Measurements from ENCODE around the gene TRPM3. TPM values are rescaled to one million over a fixed set of nuclear protein-coding genes. Genes with fewer than 3 reads are reported as not detected.

Gene TRPM3
- total RNA-seq, 1 experiment from 2014 or later: not detected

DNA sequence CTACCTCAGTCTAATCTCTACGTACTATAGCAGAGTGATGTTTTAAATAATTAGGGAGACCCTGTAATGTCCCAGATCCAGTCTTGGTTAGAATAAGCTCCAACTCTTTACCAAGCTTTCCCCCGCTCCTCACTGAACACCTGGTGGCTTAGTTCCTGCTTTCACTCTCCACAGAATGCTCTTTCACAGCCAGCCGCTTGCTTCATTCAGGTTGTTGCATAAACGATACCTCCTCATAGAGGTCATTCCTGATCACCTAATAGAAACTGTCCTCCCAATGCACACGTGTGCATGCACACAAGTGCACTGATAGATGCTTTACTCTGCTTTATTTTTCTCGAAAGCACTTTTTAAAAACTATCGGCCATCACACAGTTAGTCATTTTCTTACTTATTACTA, 298.1 kb downstream of the TRPM3 start:
- no peak for DNase-seq (ENCODE audit: low read depth)

DNA sequence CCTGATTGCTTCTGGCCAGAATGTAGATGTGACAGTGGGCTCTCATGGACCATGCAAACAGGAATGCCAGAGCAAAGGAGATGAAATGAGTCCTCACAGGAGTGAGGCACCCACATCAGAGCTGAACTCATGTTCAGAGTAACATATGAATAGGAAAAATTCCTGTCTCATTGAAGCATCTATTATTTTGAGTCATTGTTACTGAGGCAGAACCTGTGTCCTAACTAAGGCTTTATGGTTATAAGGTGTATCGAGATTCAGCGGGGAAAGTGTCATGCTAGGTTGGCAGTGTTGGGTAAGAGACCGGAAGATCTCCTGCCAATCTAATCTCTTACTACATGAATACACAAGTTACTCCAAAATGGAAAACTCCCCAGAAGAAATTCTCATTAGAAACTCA, 304.1 kb downstream of the TRPM3 start:
- no peak for DNase-seq (ENCODE audit: low read depth)

DNA sequence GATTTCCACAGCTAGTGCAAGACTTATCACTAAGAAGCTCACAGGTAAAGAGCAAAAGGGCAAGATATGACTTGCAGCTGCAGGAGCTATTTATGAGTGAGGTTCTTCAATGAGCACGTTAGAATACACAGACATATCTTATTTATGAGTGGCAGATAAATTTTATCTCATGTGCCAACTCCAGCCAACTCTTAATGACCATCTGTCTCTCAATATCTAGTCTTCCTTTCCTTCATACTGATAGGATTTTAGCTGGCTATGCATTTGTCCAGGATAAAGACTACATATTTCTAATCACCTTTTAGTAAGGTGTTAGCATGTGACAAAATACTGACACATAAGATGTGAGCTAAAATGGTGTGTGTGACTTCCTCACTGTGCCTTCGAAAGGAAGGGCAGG, 304.5 kb downstream of the TRPM3 start:
- DNase-seq (ENCODE audit: low read depth): no peak

DNA sequence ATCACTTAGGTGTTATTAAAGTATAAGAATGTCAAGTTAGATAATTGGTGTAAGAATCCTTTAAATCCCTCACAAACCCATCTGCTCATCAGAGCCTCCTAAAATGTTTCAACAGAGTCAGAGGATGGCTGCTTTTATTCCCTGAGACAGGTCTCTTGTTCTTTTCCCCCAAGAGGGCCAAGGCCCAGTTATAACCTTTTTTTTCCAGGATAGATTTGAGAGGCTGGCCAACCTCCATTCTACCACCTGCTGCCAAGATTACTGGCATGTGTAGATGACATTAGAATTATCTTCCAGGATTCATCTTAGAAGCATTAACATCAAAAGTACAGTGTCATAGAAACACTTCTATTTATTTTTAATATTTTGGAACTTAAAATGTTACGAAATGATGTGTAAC, 305.1 kb downstream of the TRPM3 start:
- no peak for DNase-seq (ENCODE audit: low read depth)

DNA sequence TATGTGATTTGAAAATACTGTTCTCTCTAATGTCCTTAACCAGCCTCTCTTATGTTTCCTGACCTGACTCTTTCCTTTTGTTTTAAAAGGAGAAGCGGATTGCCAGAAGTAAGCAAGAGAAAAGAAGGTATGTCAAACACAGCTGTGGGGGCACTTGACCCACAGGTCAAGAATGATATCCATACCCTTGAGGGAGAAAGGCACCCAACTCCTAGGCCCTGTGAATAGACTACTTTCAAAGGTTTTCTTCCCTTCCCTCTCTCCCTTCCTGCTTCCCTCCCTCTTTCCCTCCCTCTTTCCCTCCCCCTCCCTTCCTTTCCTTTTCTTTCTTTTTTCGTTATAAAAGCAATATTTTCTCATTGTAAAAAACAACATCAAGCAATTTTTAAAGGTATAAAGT, 306.8 kb downstream of the TRPM3 start:
- DNase-seq (ENCODE audit: low read depth): no peak

DNA sequence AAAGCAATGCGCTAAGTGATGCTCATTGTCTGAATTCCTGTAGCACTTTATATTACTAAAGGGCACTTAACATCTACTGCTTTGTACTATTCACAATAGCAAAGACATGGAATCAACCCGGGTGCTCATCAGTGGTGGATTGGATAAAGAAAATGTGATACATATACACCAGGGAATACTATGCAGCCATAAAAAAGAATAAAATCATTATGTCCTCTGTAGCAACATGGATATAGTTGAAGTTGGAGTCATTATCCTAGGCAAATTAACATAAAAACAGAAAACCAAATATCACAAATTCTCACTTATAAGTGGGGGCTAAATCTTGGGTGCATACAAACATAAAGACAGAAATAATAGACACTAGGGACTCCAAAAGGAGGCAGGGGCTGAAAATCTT, 308.3 kb downstream of the TRPM3 start:
- DNase-seq (ENCODE audit: low read depth): no peak

DNA sequence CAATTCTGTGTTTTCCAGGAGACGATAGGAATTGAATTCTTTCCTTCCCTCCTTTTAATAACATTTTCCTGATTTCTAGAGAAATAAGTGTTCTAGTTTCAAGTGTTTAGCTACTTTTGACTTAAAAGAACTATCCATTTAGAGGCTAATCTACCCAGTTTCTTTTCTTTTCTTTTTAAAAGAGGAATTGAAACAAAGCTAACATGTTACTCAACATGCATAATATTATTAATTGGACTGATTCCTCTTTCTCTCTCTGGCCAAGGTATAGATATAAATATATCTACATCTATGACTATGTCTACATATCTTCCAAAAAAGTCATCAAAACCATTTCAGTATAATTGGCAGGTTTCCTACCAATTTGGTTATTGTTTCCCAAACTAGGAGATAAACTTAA, 309.8 kb downstream of the TRPM3 start:
- no peak for DNase-seq (ENCODE audit: low read depth)

DNA sequence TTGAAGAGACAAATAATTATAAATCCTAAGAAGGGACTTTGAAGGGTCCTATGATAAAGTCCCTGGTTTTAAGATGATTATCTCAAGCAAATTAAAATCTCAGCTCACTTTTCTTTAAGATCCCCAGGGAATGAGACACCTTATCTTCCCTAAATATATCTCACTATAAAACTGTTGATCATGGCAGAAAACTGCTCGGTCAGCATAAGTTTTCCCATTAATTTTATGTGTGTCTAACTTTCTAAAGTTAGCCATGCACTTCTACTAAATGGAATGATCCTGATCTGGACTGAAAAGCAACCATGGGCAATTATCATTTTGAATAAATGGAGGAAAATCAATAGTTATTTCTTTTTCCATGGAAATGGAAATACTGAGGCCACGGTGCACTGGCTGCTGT, 314.5 kb downstream of the TRPM3 start:
- no peak for DNase-seq (ENCODE audit: low read depth)

DNA sequence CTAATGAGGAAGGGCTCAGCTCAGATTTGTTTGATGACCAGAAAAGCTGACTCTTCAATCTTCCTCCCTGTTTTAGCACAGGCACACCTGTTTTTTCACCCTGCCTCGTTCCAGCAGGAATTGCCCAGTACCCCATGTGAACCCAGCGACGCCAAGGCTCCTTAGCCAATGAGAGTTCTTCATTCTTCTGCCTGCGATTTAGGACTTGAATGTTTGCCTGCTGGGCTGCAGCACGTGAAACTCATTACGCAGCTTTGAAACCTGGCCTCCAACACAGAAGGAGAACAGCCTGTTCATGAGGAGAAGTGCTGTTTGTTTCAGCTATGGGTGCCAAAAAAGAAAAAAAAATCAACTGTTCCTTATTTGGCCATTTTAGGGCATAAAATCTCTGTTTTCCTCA, 315.5 kb downstream of the TRPM3 start:
- DNase-seq (ENCODE audit: low read depth): no peak

DNA sequence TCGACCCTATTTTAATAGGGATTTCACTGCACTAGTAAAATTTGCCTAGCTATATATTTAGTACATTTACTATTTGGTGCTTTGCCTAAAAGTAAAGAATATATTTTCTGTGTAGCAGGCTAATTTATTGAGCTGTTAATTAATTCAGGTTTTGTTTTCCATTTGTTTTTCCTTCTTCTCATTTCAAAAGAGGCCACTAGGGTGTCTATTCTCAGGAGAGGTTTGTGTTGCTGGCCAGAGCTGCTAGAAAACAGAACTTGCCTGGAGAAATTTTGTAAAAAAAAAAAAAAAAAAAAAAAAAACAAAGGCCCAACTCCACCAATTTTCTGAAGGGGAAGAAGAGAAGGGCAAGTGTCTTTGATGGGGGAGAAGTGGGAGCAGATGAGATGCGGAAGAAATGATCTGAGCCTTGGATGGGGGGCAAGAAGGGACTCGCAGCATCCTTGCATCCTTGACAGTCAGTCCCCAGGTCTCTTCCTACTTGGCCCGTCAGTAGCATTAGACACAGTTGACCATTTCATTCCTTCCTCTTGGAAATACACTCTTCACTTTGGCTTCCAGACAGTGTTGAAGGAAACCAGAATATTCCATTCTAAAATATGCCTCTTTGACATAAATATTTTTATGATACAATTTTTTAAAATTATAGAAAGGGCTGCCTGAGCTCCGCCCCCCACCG, 318.5 kb downstream of the TRPM3 start:
- DNase-seq (ENCODE audit: low read depth): no peak

DNA sequence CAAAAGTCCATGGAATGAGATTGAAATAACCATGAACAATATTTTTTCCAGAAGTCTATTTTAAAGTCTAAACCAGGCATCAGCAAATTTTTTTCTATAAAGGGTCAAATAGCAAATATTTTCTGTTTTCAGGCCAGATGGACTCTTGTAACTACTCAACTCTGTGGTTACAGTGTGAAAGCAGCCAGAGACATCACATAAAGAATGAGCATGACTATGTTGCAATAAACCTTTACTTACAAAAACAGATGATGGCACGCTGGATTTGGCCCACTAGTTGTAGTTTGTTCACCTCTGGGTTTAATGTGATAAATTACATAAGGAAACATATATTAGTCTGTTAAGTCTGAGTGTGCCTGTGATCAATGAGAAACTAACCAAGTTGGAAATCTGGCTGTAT, 319.2 kb downstream of the TRPM3 start:
- DNase-seq (ENCODE audit: low read depth): no peak

DNA sequence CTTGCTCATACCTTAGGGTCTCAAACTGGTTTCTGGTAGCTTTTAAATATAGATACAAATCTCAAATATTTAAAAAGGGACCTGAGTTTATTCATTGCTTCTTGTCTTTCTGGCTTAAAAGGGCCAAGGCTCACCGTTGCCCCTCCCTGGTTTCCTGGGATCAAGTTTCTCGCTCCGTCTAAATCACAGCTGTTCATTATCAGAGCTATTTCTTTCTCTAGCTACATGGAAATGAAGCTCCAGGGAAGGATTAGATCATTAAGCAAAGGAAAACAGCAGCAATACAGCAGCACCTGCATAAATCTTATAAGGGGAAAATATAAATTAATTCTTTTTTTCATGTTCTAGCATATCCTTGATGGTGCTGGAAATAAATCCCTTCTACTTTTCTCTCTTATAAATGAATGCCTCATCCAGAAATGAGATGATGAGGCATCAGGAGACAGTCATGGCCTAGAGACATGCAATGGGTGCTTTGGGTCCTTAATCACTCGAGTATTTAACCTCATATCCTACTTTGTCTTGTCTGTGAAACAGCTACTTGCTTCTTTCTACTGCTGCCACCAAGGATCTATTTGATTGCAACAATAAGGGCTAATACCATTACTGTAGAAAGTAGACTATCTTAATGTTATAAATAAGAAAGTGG, 320.1 kb downstream of the TRPM3 start:
- no peak for DNase-seq (ENCODE audit: low read depth)

DNA sequence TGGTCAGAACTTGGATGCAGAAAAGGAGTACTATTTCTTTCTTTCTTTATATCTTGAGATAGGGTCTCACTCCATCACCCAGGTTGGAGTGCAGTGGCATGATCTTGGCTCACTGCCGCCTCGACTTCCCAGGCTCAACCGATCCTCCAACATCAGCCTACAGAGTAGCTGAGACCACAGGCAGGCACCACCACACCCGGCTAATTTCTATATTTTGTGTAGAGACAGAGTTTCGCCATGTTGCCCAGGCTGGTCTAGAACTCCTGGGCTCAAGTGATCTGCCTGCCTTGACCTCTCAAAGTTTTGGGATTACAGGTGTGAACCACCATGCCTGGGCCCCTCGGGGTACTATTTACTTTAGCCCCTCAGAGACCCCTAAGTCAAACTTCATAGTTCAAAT, 323.4 kb downstream of the TRPM3 start:
- no peak for DNase-seq (ENCODE audit: low read depth)

DNA sequence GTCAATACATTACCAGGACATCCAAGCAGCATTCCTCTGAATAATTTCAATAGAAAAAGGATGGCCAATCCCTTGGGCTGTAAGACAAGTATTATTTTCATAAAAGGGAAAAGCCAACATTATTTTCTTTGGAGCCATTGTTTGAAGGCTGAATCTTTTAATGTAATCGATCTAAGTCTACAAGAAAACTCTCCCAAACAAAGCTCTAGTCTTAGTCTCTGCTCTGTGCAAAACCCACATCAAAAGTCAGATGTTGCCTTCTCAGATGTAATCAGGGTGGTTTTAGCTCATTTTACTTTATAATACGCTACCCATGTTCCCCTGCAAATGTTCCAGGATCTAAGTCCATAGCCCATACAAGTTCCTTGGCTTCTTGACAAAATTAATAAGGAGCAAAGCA, 325.6 kb downstream of the TRPM3 start:
- no peak for DNase-seq (ENCODE audit: low read depth)

DNA sequence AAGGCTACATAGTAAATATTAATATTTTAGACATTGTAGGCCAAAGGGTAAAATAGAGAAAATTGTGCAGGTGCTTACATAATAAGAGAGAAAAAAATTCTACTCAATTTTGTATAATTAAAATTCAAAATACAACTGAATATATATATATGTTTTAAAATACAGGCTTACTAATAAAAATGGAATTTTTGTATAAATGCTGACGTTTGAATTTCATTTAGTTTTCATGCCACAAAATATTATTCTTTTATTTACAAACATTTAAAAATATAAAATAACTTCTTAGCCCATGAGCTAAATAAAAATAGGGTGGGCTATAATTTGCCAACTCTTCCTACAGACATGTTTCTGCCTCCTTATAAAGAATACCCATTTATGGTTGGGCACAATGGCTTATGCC, 328.6 kb downstream of the TRPM3 start:
- no peak for DNase-seq (ENCODE audit: low read depth)

DNA sequence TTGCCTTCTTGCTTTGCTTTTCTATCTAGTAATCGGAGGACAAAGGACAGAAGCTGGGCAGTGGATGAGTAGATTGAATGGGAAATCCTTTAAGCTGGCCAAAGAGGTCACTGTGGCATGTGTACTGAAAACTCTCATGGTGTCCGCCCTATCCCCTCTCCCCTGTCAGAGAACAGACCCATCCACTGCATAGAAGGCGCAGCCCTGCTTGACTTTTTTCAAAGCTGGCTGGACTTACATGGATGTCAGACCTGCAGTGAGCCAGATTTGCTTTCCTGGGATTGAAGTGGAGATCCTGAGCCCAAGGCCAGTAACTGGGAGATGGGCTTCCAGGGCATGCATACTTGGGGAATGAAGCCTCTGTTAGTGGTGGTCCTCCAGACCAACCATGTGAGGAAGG, 329.5 kb downstream of the TRPM3 start:
- DNase-seq (ENCODE audit: low read depth): no peak

DNA sequence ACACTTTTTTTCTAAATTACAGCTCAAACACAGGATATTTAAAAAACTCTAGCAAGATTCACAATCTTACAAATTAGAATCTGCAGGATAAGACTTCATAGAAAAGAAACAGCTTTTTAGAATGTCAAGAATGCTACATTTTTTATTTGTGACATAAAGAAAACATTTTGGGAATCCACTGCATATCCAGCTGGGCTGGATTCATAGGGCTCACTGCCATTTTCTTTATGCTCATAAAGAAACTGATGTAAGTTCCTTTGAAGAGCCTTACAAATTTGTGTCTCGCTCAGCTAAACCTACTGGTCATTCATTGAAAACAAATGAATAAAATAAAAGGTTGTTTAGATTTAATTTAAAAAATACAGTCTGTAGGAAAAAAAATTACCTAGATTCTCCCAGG, 332.3 kb downstream of the TRPM3 start:
- DNase-seq (ENCODE audit: low read depth): no peak

DNA sequence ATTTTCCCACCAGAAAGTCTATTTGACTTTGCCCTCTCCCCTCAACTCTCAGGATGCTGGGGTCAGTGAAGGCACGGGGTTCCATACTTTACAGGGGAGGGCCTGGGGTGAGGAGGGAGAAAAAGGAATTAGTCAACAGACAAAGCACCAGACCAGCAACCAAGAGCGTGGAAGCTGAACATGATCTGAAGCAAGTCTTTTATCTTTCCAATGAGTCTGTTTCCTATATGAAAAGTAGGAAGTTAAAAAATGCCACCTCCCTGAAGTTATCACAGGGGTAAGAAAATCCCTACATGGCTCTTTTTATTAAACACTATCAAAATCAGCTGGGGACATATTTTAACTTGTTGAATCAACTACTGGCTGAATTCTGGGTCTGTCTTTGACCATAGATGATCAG, 337.0 kb downstream of the TRPM3 start:
- DNase-seq (ENCODE audit: low read depth): no peak

DNA sequence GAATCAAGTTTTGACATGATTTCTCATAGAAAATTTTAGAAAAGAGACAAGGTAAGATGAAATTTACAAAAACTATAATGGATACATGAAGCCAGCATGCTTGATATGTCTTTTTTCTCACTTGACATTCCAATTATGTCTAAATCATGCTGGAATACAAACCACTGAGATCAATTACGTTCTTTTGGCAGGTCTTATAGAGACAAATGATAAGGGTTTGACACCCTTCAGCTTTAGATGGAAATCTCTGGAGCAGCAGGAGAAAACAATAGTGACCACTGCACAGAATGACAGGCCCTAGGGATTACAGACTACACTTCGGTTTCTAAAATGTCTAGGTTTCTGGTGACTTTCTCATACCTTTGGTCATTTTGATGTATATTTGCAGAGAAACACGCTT, 342.9 kb downstream of the TRPM3 start:
- DNase-seq (ENCODE audit: low read depth): no peak

DNA sequence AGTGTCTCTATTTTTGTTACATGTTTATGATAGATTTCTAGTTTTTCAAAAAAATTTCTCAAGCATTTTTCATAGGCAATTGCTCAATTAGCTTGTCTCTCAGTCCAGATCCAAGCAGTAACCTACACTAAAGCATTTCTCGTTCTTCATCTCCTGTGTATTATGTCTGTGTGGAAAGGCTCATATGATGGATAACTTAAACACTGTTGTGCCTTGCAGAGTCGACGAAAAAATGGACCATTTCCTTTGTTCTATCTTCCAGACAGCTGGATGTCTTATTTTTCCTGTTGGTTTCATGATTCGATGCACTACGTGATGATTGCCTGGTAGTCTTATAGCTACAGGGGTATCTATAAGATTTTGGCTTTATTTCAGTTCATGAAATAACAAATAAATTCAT, 347.8 kb downstream of the TRPM3 start:
- DNase-seq (ENCODE audit: low read depth): no peak

DNA sequence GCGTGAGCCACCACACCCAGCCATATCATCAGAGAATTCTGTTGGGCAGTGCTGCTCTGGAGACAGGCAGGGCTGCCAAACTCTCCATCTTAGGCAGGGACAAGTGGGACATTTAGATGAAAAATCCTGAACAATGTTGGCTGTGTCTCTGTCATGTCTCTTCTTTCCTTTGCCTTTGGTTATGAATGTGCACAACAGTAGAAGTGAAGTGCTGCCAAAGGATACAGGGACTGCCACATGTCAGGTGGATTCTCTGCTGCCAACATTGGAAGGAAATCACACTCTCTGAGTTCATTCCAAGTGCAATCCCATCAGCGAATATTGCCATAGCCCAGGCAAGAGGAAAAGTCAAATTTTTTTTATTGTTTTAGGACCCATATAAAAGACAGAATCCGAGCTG, 348.8 kb downstream of the TRPM3 start:
- no peak for DNase-seq (ENCODE audit: low read depth)

DNA sequence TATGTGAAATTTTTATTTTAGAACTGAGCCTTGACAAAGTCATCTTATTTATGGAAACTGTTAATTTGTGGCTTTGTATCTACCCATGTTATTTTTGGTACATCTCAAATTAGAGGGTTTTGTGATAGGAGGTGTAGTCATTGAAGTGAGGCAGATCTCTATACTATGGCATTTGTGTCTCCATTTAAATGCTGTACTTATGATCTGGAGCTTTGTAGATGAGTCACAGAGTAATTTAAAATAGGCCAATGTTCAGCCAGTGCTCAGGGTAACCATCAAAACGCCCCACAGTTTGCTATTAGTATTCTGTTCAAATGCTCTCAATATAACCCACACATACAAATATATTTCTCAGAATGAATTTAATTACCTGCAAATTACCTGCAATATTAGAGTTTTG, 355.5 kb downstream of the TRPM3 start:
- DNase-seq (ENCODE audit: low read depth): no peak

DNA sequence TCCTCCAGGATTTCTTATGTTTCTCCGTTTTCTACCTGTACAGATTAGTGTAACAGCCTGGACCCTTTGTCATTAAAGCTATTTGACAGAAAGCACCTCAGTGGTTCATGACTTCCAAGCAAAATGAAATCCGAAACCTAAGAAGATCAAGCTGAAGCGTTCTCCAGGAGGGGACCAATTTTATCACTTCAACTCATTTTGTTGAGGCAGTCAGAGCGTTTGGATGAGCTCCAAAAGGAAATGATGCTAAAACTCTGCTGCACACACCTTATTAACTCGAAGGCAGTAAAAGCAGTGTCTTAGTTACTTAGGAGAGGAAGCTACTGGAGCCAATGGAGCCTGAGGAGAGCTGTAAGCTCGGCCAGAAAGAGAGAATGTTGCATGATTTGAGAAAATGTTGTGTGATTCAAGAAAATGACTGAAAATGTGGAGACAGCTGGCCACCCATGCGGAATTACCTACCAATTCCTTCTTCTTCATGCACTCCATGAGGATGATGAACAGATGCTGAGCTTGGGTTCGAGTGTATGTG, 360.2 kb downstream of the TRPM3 start:
- no peak for DNase-seq (ENCODE audit: low read depth)

DNA sequence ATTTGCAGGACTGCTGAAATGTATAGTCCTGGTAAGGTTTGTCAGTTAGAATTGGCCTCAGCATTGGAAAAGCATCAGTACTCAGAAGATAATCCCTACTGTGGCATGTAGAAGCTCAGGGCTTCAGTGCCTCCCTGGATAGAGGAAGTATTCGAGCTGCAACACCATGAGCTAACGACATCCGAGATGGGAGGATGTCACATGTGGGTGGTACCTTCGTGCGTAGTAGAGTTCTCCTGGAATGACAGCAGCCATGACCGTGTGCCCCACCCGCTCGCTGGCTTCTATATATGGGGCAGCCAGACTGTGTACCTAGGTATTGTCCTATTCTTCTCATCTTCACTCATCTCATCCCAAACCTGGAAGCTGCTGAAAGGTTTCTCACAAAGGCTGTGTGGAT, 361.2 kb downstream of the TRPM3 start:
- no peak for DNase-seq (ENCODE audit: low read depth)

All from RPMI7951 (cell line).